ENCODE measurements around the gene ANG.
"Not testable (repeated sequence)": the region's sequence is repeated elsewhere in the genome, so short reads cannot be mapped to it uniquely, and the experiment has no call there.

Gene ANG

GRCh38 chr14:20688167-20688839, at the start of gene ANG:
Gene ANG, plus strand, starts transcription at chr14:20688764. Its CDS starts 4,801 bp downstream, at chr14:20693565.
- no peak for DNase-seq (ENCODE audit: low read depth, low spot score)

- no peak for DNase-seq (ENCODE audit: low read depth, low spot score)
Observed at GRCh38 chr14:20641591-20641990, 47.0 kb upstream of the ANG start, which contains the start of gene OR6S1. Gene OR6S1, minus strand, starts transcription at chr14:20641691. Its CDS starts 0 bp downstream, at chr14:20641691.

DNA sequence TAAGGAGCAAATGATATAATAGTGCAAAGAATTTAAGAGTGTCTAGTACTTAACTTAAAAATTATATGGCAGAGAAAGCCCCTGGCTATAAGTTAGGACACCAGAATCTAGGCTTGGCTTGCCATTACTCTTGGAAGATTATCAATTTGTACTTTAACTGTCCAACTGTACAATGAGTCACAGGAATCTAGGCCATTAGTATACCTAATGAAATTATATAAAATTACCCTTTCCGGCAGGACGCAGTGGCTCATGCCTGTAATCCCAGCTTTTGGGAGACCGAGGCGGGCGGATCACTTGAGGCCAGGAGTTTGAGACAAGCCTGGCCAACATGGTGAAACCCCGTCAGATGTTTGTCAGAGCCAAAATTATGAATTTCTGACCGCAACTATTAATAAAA, 46.4 kb upstream of the ANG start:
- DNase-seq (ENCODE audit: low read depth, low spot score), result no peak

DNA sequence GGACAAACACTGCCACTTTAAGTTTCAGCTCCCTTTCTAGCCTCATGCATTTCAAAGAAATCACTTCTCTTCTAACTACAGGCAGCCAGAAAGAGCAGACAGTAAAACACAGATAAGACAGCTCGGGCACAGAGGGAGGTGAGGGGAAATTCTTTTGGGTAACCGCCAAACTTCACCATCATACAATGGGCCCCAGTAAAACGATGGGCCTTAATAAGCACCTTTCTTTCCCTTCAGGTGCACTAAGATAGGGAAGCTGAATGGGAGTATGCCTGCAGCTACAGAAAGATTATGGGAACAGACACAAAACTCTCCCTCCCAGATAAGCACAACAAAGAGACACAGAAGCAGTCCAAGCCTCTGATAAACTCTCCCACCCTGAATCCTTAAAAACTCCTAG, 45.8 kb upstream of the ANG start:
- not testable (repeated sequence) for DNase-seq (ENCODE audit: low read depth, low spot score)

- DNase-seq (ENCODE audit: low read depth, low spot score), result no peak
Observed at GRCh38 chr14:20644520-20644919, 44.0 kb upstream of the ANG start.

DNA sequence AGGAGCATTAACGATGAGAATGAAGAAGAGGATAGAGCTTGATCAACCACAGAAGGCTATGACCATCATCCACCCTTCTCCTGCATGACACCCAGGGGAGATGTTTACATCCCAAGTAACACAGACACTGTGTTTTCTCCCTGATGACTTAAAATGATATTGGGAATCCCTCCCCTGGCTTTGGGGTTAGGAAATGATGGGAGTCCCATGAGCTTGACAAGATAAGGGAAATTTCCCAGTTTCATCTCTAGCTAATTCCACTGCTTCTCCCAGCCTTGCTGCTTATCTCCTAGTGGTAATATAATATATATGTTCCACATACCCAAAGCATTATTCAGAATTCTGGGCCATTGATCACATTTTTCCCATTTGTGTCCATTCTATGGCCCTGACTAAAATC, 43.1 kb upstream of the ANG start:
- DNase-seq (ENCODE audit: low read depth, low spot score), result no peak

GRCh38 chr14:20652996-20653975, 35.3 kb upstream of the ANG start:
- DNase-seq (ENCODE audit: low read depth, low spot score), result no peak

GRCh38 chr14:20655851-20656250, 32.7 kb upstream of the ANG start:
- no peak for DNase-seq (ENCODE audit: low read depth, low spot score)

DNA sequence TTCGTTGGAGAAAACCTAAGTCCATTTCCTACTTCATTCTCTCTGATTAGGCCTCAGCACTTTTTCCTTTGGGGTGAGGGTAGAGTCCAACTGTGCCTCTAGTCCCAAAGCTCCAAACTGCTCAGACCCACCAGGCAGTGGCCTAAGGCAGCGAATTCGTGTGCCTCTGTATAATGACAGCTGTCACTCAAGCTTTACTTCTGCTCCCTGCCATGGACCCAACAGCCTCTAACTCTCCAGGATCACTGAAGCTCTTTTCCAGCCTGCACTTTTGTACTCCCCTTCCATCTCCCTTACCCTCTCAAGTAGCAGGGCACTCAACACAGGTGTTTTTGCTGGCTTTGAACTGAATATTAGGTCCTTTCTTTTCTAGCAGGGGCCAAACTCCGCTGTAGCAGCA, 32.3 kb upstream of the ANG start:
- no peak for DNase-seq (ENCODE audit: low read depth, low spot score)

GRCh38 chr14:20657216-20658211, 31.1 kb upstream of the ANG start:
- no peak for DNase-seq (ENCODE audit: low read depth, low spot score)

- DNase-seq (ENCODE audit: low read depth, low spot score), result no peak
Observed at GRCh38 chr14:20658246-20658645, 30.3 kb upstream of the ANG start.

DNA sequence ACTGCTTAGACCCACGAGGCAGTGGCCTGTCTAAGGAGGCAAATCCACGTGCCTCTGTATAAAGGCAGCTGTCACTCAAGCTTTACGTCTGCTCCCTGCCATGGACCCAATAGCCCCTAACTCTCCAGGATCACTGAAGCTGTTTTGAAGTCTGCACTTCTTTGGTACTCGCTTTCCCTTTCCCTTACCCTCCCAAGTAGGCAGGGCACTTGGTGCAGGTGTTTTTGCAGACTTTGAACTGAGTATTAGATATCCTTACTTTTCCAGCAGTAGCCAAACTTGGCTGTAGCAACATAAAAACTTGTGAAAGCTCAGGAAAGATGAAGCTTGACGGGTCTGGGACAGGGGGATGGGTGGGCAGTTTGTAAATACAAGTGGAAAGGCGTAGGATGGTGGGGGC, 29.2 kb upstream of the ANG start:
- DNase-seq (ENCODE audit: low read depth, low spot score), result no peak

DNA sequence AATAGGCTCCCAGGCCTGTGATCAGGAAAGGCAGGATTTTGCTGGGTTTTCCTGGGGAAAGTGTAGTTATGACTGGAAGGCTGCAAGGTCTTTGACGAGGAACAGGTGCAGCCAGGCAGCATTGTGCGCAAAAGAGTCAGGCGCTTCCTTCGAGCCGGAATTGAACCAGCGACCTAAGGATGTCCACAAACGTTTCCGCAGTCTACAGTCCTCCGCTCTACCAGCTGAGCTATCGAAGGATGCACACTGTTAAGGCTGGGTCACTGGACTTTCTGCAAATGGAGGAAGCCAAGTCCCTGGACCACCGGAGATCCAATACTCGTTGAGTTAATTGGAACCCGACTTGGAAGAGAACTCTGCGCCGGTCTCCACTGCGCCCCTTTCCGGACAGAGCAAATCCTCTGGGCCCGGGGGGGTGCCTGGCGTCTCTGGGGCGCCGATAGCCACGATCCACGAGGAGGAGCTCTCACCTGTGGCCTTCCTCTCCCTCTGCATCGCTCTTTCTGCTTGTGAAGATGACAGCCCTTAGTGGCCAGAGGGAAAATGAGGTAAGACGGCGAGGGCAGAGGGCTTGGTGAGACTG, 28.7 kb upstream of the ANG start:
- no peak for DNase-seq (ENCODE audit: low read depth, low spot score)

DNA sequence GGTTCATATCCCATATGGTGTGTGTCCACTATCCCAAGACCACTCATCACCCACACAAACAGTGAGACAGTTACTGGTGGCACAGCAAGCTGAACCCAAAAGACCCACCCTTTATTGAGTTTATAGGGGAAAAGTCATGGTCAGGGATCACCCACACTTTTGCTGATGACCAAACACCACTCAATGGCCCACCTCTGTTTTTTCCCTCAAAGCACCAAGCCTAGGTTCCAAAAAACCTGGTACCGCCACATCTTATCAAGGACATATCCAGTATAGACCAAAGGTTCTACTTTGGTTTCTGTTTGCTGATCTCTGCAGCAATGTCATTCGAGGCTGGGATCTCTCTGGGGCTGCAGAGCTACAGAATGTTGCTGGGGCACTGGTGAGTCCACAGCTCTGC, 27.4 kb upstream of the ANG start:
- no peak for DNase-seq (ENCODE audit: low read depth, low spot score)

DNA sequence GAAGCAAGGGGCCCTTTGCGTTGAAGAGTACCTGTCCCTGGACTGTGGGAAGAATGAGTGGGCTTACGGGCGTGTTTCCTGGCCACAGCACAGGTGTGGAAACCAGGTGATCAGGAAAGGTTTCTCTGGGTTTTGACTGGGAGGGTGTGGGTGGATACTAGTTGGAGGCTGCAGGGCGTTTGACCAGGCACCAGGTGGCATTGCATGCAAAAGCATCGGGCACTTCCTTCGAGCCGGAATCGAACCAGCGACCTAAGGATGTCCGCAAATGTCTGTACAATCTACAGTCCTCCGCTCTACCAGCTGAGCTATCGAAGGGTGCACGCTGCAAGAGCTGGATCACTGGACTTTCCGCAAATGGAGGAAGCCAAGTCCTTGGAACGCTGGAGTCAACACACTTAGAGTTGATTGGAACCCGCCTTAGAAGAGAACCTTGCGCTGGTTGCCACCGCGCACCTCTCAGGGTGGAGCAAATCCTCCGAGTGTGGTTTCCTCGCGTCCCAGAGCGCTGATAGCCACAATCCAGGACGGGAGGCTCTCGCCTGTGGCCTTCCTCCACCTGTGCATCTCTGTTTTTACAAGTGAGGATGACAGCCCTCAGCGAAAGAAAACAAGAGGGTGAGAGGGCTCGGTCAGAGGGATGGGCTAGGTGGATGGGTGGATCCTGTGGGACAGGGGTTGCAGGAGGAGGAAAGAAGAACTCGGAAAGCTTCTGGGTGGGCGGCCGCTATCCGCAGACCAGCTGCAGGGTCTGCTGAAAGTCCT, 25.4 kb upstream of the ANG start:
- no peak for DNase-seq (ENCODE audit: low read depth, low spot score)

DNA sequence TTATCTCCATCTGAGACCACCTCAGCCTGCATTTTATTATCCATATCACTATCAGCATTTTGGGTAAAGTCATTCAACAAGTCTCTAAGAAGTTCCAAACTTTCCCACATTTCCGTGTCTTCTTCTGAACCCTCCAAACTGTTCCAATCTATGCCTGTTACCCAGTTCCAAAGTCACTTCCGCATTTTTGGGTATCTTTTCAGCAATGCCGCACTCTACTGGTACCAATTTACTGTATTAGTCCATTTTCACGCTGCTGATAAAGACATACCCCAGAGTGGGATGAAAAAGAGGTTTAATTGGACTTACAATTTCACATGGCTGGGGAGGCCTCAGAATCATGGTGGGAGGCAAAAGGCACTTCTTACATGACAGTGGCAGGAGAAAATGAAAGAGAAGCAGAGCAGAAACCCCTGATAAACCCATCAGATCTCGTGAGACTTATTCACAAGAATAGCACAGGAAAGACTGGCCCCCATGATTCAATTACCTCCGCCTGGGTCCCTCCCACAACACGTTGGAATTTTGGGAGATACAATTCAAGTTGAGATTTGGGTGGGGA, 22.1 kb upstream of the ANG start:
- not testable (repeated sequence) for DNase-seq (ENCODE audit: low read depth, low spot score)

DNA sequence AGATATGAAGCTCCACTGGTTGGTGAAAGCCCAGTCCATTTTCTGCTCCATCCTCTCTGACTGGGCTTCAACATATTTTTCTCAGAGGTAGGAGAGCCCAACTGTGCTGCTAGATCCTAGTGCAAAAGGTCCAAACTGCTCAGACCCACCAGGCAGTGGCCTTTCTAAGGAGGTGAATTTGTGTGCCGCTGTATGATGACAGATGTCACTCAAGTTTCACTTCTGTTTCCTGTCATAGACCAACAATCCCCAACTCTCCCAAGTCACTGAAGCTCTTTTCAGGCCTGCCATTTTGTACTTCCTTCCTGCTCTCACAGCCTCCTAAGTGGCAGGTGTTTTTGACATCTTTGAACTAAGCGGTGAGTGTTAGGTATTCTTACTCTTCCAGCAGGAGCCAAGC, 20.6 kb upstream of the ANG start:
- DNase-seq (ENCODE audit: low read depth, low spot score), result no peak

GRCh38 chr14:20668969-20669368, 19.6 kb upstream of the ANG start:
- DNase-seq (ENCODE audit: low read depth, low spot score), result no peak

DNA sequence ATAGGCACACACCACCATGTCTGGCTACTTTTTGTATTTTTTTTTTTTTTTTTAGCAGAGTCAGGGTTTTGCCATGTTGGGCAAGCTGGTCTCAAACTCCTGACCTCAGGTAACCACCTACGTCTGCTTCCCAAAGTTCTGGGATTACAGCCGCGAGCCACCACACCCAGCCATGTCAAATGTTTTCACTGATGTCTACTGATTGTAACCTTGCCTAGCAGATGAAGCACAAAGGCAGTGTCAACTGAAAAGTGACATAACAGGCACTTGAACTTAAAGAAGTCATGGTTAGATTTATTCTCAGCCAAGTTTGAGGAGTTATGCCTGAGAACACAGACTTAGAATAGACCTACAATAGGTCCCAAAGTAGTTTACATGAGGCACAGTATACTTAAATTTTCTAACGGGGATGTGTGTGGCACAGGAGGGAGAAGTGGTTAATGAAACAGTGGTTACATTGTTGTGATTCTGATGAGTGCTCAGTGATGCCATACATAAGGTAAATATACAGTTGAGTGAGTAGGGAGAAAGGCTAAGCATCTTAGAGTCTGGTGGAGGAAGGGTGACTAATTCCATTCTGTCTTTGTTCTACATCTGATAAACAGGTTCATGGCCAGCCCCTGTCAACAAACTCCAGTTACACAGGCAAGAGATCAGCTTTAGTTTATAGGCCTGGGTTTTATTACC, 16.8 kb upstream of the ANG start:
- DNase-seq (ENCODE audit: low read depth, low spot score), result no peak

DNA sequence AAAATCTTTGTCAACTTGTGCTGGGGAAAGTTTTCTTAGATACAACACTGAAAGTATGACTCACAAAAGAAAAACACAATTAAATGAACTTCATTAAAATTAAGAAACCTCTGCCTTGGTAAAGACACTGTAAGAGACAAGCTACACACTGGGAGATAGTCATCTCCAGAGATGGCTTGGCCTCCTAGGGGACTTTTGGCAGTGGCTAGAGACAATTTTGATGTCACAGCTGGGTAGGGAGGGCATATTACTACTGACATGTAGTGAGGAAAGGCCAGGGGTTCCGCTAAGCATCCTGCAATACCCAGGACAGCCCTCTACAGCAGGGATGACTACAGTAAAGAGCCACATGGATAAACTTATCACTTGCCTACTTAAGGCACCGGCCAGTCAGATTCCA, 12.9 kb upstream of the ANG start:
- DNase-seq (ENCODE audit: low read depth, low spot score), result no peak

Data from brain pericyte (primary cell).